HG03342 (cell line): ENCODE results near the gene HNRNPAB.
"Not testable (repeated sequence)": the region's sequence is repeated elsewhere in the genome, so short reads cannot be mapped to it uniquely, and the experiment has no call there.

Source experiments
- ATAC-seq: cut with Tn5 transposase; IDR thresholded peaks from one replicate; pipeline ENCODE4 v1.9.1; 2021; ENCODE audit warnings: mild to moderate bottlenecking, moderate library complexity; ENCODE audit not compliant: unreplicated experiment

Gene HNRNPAB

DNA sequence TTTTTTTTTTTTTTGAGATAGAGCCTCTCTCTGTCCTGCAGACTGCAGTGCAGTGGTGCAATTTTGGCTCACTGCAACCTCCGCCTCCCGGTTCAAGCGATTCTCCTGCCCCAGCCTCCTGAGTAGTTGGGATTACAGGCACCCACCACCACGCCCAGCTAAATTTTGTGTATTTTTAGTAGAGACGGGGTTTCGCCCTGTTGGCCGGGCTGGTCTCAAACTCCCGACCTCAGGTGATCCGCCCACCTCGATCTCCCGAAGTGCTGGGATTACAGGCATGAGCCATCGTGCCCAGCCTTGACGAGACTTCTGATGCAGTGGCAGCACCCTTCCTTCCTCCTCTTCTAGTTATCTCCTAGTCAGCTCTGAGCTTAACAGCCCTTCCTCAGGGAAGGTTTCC is 24.8 kb downstream of the HNRNPAB start:
- not testable (repeated sequence) for ATAC-seq

GRCh38 chr5:178229861-178230260 is 25.5 kb downstream of the HNRNPAB start:
- no peak for ATAC-seq

DNA sequence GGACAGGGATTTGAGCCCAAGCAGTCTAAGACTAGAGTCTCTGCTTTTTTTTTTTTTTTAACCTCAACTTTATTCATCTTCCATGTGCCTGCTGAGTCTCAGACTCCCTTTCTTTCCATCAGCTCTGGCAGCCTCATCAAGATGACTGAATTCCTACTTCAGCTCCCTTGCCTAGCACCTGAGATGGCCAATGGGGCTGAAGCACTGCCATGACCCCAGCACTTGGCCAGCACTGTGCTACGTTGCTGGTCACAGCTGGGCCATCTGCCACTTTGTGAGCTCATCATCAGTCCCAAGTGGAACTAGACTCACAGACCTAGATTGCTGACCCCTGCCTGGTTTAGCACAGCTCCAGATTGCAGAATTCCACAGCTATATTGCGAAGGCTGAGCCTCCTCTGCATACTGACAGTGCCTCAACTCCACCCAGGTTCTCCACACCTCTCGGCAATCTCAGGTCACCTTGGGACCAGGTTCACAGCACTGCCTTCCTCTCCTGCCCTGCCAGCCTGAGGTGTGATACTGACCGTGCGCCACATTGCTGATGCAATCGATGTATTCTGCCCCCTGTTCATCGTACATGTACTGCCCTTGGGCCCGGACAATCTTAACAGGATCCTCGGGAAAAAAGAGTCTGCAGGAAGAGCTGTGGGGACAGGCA is 26.7 kb downstream of the HNRNPAB start:
- no peak for ATAC-seq

DNA sequence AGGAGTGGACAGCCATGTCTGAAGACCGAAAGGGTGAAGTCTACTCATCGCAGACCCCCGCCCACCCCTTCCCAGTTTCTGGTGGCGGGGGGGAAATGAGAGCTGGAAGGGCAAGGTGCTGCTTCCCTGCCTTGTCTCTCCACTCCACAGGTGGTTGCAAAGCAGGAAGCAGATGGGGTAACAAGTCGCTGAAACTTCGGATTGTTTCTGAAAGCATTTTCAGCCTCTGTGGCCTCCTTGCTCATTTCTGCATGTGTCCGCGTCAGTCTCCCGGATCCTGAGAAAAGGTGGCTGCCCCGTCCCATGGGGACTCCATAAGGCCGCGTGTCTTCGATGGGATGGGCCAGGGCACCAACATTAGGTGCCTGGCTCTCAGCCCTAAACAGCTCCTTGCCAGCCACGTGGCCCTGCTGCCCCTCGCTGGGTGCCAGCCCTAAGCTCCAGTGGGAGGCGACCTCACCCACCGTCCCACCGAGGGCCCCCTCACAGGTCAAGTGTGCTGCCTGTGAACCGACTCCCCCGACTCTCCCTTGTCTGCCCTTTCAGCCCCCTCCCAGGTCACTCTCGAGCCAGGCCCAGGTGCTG is 27.3 kb downstream of the HNRNPAB start:
- ATAC-seq, result no peak

DNA sequence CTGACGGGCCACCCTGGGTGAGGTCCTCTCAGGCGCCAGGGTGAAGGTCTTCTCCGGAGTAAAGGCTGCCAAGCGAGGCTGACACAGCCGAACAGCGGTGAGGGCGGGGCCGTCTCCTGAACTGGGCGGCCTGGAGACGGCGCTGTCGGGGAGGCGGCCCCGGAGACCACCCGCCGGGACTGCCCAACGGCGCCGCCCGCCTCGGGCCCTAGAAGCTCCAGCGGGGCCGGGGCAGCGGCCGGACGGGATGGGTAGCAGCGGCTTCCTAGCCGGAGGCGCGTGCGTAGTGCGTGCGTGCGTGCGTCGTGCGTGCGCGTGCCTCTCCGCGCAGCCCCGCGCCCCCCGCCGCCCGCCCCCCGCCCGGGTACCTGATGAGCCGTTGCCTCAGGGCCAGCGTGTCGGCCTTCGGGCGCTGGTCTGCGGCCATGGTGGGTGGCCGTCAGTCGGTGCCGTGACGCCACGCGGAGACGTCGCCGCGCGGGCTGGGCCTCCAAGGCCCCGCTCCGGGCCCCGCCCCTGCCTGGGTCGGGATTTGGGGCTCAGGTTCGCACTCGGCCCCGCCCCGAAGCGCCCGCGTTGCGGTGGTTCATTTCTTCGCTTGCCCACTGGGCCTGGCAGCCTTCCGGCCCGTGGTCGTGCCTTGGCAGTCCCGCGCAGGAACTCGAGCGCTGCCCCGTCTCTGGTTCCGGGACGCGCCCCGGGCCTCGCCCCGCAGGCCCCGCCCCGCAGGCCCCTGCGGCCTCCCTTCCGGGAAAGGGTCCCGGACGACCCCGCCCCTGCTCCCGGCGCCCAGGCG is 28.0 kb downstream of the HNRNPAB start, which contains the start of gene PHYKPL:
Gene PHYKPL, minus strand, starts transcription at position 679 of the 796 bp plus-strand sequence. Its CDS starts 252 bp downstream, at position 427.
- peak; percentile 71 for ATAC-seq

DNA sequence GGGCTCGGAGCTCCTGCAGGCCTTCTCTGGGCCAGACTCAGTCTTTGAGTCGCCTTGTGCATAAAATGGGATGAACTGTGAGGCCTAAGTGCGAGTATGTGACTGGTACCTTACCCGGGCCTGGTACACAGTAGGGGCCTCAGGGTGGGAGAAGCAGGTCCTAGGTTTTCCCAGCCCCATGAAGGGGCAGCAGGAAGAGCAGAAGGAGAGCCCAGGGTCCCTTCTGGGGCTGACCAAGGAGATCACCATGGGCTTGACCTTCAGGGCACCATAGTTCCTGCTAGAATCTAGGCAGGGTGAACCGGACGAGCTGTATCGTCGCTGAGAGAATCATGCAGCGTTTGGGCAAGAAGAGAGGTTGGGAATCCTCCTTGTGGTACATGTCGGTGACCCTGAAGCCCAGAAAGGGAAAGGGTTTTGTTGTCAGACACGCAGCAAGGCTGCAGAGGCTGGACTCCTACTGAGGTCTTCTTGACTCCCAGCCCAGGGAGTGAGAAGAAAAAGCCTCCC is 28.6 kb downstream of the HNRNPAB start:
- peak; percentile 20 for ATAC-seq

- ATAC-seq, result no peak
Observed at GRCh38 chr5:178234121-178234749, 29.9 kb downstream of the HNRNPAB start.

DNA sequence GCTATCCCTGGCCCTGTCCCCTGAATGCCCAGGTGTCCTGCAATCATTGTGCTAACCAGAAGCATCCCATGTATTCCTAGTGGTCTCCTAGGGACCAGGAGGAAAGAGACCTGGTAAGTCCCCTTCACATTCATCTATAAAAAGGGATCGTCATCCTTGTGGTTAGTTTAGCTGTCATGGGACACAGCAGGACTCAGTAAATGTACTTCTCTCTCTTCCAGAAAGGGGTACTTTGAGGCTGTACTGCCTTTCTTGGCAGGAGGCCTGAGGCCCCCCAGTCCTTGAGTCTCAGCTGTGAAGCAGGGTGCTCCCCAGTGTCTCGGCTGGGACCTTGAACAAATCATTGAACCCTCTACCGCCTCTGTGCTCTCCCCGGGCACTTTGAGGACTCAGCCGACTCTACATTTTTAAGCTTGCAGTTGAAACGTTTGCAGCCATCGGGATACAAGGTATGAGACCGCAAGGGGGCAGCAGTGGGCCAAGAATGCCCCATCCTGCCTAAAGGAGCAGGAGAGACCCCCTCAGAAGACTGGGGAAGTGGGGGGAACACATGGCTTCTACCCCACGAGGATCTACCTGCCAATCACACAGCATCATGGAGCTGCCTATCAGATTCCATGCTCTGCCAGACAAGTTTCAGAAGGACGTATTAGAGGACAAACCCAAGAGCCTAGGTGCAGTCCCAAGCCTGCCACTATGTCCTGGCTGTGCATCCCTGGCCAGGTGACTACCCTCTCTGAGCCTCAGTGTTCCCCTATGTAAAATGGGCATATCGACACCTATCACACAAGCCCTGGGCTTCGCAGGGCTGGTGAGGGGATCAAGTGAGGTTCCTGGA is 30.6 kb downstream of the HNRNPAB start:
- ATAC-seq, result peak; percentile 32

GRCh38 chr5:178235588-178235974 is 31.2 kb downstream of the HNRNPAB start:
- ATAC-seq, result no peak

DNA sequence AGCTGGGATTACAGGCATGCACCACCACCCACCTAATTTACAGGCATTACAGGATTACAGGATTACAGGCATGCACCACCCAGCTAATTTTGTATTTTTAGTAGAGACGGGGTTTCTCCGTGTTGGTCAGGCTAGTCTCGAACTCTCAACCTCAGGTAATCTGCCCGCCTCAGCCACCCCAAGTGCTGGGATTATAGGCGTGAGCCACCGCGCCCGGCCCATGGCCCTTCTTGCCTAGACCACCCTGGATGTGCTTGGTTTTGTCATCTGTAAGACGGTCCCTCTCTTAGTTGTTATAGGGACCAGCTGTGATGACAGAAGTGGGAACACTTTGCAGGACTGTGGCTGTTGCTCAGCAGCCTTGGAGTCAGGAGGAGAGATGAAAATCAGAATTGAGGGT is 31.8 kb downstream of the HNRNPAB start:
- ATAC-seq, result no peak

DNA sequence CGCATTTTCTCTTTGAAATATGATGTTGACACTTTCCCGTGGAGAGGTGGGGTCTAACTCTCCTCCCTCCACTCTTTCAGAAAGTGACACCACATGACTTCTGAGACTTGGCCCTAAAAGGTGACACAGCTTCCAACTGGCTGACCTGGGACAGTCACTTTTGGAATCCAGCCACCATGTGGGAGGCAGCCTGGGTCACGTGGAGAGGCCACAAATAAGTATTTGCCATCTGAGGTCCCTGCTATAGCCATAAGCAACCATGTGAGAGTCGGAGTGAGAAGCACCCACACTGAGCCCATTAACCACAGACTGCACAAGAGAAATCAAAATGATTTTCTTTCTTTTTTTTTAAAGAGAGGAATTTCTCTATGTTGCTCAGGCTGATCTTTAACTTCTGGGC is 32.3 kb downstream of the HNRNPAB start:
- ATAC-seq, result no peak

GRCh38 chr5:178237431-178238312 is 33.3 kb downstream of the HNRNPAB start:
- no peak for ATAC-seq

- ATAC-seq, result no peak
Observed at GRCh38 chr5:178238313-178238635, 33.9 kb downstream of the HNRNPAB start.

DNA sequence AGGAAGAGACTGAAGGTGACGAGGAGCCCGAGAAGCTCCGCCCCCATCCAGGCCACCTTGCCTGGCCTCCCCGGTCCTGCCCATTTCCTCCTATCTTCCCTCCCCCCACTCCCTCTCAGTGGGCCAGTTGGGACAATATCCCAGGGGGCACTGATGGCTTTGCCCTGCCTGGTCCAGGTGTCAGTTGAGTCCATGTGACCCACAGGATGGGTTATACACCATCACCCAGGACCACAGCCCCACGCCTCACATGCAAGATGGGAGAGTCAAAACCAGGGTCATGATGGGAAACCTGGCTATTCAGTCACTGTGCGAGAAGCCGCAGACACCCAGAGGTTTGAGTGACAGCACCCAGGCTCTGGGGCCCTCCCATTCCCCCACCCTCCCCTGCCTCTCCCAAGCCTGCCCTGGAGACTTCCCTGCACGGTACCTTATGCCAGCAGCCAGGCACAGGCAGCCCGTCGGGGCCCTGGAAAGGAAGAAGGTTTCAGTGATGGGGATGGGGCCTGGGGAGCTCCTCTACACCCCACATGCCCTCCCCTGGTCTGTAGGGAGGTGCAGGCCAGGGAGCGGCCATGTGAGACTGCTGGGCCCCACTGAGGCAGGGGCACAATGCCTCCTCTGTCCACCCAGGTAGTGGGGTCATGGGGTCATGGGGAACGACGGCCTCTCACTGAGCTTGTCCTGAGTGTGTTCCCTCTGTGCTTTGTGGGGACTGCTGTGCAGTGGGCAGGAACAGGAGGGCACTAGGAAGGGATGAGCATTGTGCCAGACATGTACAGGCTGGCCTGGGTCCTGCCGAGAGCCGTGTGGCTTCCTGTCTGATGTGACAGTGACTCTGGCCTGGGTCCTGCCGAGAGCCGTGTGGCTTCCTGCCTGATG is 34.6 kb downstream of the HNRNPAB start:
- no peak for ATAC-seq

DNA sequence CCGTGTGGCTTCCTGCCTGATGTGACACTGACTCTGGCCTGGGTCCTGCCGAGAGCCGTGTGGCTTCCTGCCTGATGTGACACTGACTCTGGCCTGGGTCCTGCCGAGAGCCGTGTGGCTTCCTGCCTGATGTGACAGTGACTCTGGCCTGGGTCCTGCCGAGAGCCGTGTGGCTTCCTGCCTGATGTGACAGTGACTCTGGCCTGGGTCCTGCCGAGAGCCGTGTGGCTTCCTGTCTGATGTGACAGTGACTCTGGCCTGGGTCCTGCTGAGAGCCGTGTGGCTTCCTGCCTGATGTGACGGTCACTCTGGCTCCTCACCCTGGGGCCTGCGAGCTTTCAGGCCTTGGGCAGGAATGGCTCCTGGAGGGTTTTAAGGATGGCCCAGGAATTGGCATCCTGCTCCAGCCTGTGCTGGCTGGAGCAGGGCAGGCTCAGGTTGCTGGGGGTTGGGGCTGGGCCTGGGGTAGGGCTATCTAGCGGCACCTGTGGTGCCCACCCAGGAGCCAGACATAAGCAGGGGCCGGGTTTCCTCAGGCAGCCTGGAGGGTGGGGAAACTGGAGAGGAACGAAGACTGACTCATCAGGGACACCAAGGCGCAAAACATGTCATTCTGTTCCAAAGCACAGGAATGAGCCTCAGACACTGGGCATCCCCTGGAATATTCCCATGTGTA is 35.4 kb downstream of the HNRNPAB start:
- ATAC-seq, result not testable (repeated sequence)

- ATAC-seq, result no peak
Observed at GRCh38 chr5:178240341-178240741, 36.0 kb downstream of the HNRNPAB start.

GRCh38 chr5:178240766-178241165 is 36.4 kb downstream of the HNRNPAB start:
- ATAC-seq, result peak; percentile 40

DNA sequence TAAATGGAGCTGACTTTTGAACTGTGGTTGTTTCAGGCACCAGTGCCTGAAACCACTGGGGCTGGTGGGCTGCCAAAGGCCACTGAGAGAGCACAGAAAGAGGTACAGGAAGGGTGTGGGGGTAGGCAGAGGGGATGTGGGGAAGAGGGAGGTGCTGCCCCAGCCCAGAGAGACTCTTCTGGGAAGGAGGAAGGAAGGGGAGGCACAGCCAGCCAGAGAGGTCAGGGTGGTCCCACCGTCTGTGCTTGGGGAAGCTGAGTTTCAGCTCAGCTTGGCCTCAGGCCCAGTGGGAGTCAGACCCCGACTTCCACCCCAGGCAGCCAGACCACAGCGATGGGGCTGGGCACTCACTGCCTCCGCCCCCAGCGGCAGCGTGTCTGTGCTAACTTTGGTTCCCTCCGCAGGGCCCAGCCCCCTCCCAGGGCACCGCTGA is 36.9 kb downstream of the HNRNPAB start:
- no peak for ATAC-seq
